D721Med (cell line): ENCODE measurements around the gene RBM47.

Source experiments
- DNase-seq: peaks from one replicate; pipeline ENCODE4 v3.0.0; 2011; ENCODE audit warnings: low spot score; ENCODE audit not compliant: insufficient read length
- FAIRE-seq: peaks from 2 replicates; lab custom pipeline; 2011; peaks lifted over from hg19 to GRCh38; lab: Jason Lieb, UNC
- CTCF ChIP-seq: IDR thresholded peaks from 2 replicates; pipeline ENCODE4 v1.5.1; 2012; ENCODE audit warnings: mild to moderate bottlenecking, control low read depth; ENCODE audit not compliant: insufficient read depth; ENCODE audit errors: missing control alignments

Gene RBM47

GRCh38 chr4:40587826-40588225 lies 41.8 kb downstream of the RBM47 start:
- no peak for FAIRE-seq

GRCh38 chr4:40587351-40587750 lies 42.3 kb downstream of the RBM47 start:
- DNase-seq (no peak), FAIRE-seq (no peak)
- TF ChIP-seq CTCF = no peak

More at GRCh38 chr4:40587826-40588225, 41.8 kb downstream of the RBM47 start:
- no peak for DNase-seq
- TF ChIP-seq CTCF = no peak

DNA sequence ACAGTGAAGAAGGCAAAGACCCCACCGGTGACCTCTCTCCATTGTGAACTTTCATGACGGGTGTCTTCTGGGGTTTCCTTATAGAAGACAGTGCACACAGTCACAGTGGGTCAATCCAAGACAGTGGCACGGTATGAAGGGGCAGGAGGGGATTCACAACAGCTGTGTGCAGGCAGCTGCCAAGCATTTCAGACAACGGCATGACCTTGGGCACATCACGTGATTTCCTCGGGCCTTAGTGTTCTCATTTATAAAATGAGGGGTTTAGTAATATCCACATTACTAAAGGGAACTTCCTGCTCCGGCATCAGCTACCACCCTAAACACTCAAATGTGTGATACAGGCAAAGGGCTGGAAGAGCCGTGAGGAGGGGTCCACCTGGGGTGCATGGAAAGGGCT lies 42.9 kb downstream of the RBM47 start:
- DNase-seq (no peak), FAIRE-seq (no peak)
- TF ChIP-seq CTCF = no peak

GRCh38 chr4:40586034-40586433 lies 43.6 kb downstream of the RBM47 start:
- no peak for DNase-seq
- no peak for TF ChIP-seq CTCF
- no peak for FAIRE-seq

- DNase-seq = no peak
- TF ChIP-seq CTCF = no peak
- no peak for FAIRE-seq
Observed at GRCh38 chr4:40585201-40585799, 44.4 kb downstream of the RBM47 start.

- DNase-seq = no peak
- TF ChIP-seq CTCF = no peak
- no peak for FAIRE-seq
Observed at GRCh38 chr4:40584517-40585141, 45.0 kb downstream of the RBM47 start.

GRCh38 chr4:40583850-40584439 lies 45.7 kb downstream of the RBM47 start:
- no peak for DNase-seq
- peak; percentile 89 for FAIRE-seq
- TF ChIP-seq CTCF = no peak
